ENCODE measurements around the gene OR6B3. TPM values are rescaled to one million over a fixed set of nuclear protein-coding genes. Genes with fewer than 3 reads are reported as not detected.

Gene OR6B3
- total and polyA plus RNA-seq, 9 of the 15 experiments (the other 6 are each of a cell fraction or from before 2014, with no cell fraction given) = not detected

DNA sequence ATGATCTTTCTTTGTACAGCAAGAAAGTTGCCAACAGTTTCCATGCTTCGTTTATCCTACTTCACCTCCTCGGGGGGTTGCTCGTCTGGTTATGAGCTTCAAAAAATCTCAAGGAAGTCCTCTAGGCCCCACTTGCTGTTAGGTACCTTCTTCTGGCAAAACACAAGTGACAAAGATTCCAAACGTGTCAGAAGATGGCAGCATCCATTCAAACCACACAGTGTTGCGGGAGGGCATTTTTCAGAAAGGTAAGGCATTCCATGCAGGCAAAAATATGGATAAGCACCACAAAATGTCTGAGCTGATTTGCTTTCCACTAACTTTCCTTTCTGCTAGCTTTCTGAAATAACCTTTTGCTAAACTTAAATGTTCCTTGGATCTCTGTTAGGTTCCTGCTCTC is 13.2 kb upstream of the OR6B3 start:
- POLR2A ChIA-PET = interaction anchor here (0.8 kb wide), 1 partner anchor 13 kb away, joined by 3 read pairs; the partner anchor contains the start of gene OR6B3
- WGBS (ENCODE audit: insufficient coverage, low coverage, missing lambda C conversion rate) = 0% methylated on average over 5 of the region's 5 CpGs
- H3K27me3 ChIP-seq (ENCODE audit: control insufficient read depth in 2 of 2, insufficient read depth in 2 of 2, low read length in 2 of 2) = no peaks in the 10 kb centered on the region; a peak in 1 of 5 replicates
- H4K20me1 ChIP-seq (replicated peaks; ENCODE audit: control insufficient read depth, insufficient read depth, low read length) = no peaks in the 10 kb centered on the region
- no peaks in the 10 kb centered on the region for H3K4me1 ChIP-seq (replicated peaks in 1 of 2; ENCODE audit: control insufficient read depth in 2 of 2, insufficient read depth in 2 of 2, low read length in 2 of 2)
- H3K9me3 ChIP-seq (replicated peaks; ENCODE audit: control insufficient read depth, insufficient read depth, low read depth, low read length) = no peaks in the 10 kb centered on the region
- no peaks in the 10 kb centered on the region for H3K79me2 ChIP-seq (ENCODE audit: control insufficient read depth, insufficient read depth, low read length)
- FAIRE-seq (no peak), ATAC-seq (no peak), DNase-seq (ENCODE audit: extremely low read depth in 1 of 4, low spot score in 3 of 4) (no peak)
- H3K9ac ChIP-seq (ENCODE audit: insufficient read depth in 1 of 2, low read depth in 2 of 2, low read length in 2 of 2) = no peak overlapping the region
- in situ Hi-C loops (cut with MboI) = no loop called here
- BruUV-seq (replicated peaks) = no TSS peak
- H3K4me3 ChIP-seq = no peak overlapping the region
- CTCF ChIA-PET (ENCODE audit: low intra/inter-chr PET ratio) = interaction anchor here (0.6 kb wide), 1 partner anchor 40 kb away, joined by 5 read pairs; no protein-coding TSS in a partner anchor
- no peak overlapping the region for H2AFZ ChIP-seq (ENCODE audit: low read depth, low read length)
- no peaks in the 10 kb centered on the region for H3K36me3 ChIP-seq (ENCODE audit: control insufficient read depth, insufficient read depth, low read length)
- intact Hi-C loops (cut with micrococcal nuclease) = no loop called here
- H3K9me1 ChIP-seq (ENCODE audit: control insufficient read depth, insufficient read depth, low read length) = no peaks in the 10 kb centered on the region
- no peak overlapping the region for H3K4me2 ChIP-seq (ENCODE audit: insufficient read depth, low read length)
- H3K27ac ChIP-seq (ENCODE audit: extremely low read depth, low read depth, low read length) = no peak overlapping the region
- no peak for TF ChIP-seq RB1 (IDR thresholded peaks at IDR 0.05; ENCODE audit: low read depth)
- no peak for TF ChIP-seq MAFK (IDR thresholded peaks at IDR 0.05; ENCODE audit: low read length)
- TF ChIP-seq NEUROD1 (IDR thresholded peaks at IDR 0.05; ENCODE audit: borderline replicate concordance, low read depth, low read length, partially characterized antibody) = no peak
- no peak for TF ChIP-seq ZNF408 (CRISPR knock-in tag; IDR thresholded peaks at IDR 0.05; ENCODE audit: low read depth)
- no peak for TF ChIP-seq RBBP5 (IDR thresholded peaks at IDR 0.05; ENCODE audit: borderline replicate concordance, insufficient read depth, low read length, poor library complexity, severe bottlenecking)
- TF ChIP-seq MTA2 (IDR thresholded peaks at IDR 0.05; ENCODE audit: low read depth) = no peak
- no peak for TF ChIP-seq BRD9 (IDR thresholded peaks at IDR 0.05; ENCODE audit: low read depth, partially characterized antibody)
- no peak for TF ChIP-seq CBFB (CRISPR knock-in tag; IDR thresholded peaks at IDR 0.05)
- no peak for TF ChIP-seq ZFP30 (CRISPR knock-in tag; IDR thresholded peaks at IDR 0.05; ENCODE audit: borderline replicate concordance)
- no peak for TF ChIP-seq TEAD4 (IDR thresholded peaks at IDR 0.05; ENCODE audit: low read length)
- TF ChIP-seq TEAD4 (CRISPR knock-in tag; IDR thresholded peaks at IDR 0.05; ENCODE audit: borderline replicate concordance) = no peak
- TF ChIP-seq SNIP1 (IDR thresholded peaks at IDR 0.05; ENCODE audit: low read depth) = no peak
- TF ChIP-seq, protein P1, sequence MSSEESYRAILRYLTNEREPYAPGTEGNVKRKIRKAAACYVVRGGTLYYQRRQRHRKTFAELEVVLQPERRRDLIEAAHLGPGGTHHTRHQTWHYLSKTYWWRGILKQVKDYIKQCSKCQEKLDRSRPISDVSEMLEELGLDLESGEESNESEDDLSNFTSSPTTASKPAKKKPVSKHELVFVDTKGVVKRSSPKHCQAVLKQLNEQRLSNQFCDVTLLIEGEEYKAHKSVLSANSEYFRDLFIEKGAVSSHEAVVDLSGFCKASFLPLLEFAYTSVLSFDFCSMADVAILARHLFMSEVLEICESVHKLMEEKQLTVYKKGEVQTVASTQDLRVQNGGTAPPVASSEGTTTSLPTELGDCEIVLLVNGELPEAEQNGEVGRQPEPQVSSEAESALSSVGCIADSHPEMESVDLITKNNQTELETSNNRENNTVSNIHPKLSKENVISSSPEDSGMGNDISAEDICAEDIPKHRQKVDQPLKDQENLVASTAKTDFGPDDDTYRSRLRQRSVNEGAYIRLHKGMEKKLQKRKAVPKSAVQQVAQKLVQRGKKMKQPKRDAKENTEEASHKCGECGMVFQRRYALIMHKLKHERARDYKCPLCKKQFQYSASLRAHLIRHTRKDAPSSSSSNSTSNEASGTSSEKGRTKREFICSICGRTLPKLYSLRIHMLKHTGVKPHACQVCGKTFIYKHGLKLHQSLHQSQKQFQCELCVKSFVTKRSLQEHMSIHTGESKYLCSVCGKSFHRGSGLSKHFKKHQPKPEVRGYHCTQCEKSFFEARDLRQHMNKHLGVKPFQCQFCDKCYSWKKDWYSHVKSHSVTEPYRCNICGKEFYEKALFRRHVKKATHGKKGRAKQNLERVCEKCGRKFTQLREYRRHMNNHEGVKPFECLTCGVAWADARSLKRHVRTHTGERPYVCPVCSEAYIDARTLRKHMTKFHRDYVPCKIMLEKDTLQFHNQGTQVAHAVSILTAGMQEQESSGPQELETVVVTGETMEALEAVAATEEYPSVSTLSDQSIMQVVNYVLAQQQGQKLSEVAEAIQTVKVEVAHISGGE (CRISPR knock-in tag; IDR thresholded peaks at IDR 0.05) = no peak
- no peak for TF ChIP-seq BRF1 (IDR thresholded peaks at IDR 0.05; ENCODE audit: borderline replicate concordance, extremely low read depth, insufficient read length)
- no peak for TF ChIP-seq POLR2H (tag; IDR thresholded peaks at IDR 0.05; ENCODE audit: low read depth)
- no peak for TF ChIP-seq KDM4B (IDR thresholded peaks at IDR 0.05; ENCODE audit: borderline replicate concordance in 2 of 2, low read depth in 1 of 2)
- TF ChIP-seq EWSR1 (IDR thresholded peaks at IDR 0.05; ENCODE audit: borderline replicate concordance, low read depth, partially characterized antibody) = no peak
- TF ChIP-seq HMG20B (CRISPR knock-in tag; IDR thresholded peaks at IDR 0.05) = no peak
